ENCODE measurements around the gene EYS. TPM values are rescaled to one million over a fixed set of nuclear protein-coding genes. Genes with fewer than 3 reads are reported as not detected.

The EYS gene
- total and polyA plus RNA-seq, 8 donors = 0.55 to 0.58 TPM; not detected in 6

- peak in 1 of 2 donors; percentile 30 for DNase-seq
- Histone ChIP-seq H3K4me3 (no peak overlapping the region), H3K27me3 (no peaks in the 10 kb centered on the region)
Measured at GRCh38 chr6:63792736-63793464, 1914.1 kb downstream of the EYS start.

GRCh38 chr6:63790334-63790733, 1916.7 kb downstream of the EYS start:
- intact Hi-C loops (cut with DNase I; ENCODE audit: low total_unique reads) = no loop called here
- Histone ChIP-seq H3K9me3 (no peaks in the 10 kb centered on the region), H3K27ac (no peak overlapping the region), H3K27me3 (no peaks in the 10 kb centered on the region), H3K4me3 (no peak overlapping the region), H3K36me3 (no peaks in the 10 kb centered on the region), H3K4me1 (peaks cover 0 to 13% (median 0%) of the 10 kb centered on the region in 4 donors)
- DNase-seq = no peak
- TF ChIP-seq POLR2AphosphoS5 (IDR thresholded peaks at IDR 0.05) = no peak
- no peak for TF ChIP-seq EP300 (IDR thresholded peaks at IDR 0.05)
- WGBS, 5 donors = 83 to 87% (median 86%) methylated on average over 3 of the region's 3 CpGs

More at GRCh38 chr6:63792736-63793464, 1914.1 kb downstream of the EYS start:
- intact Hi-C loops (cut with DNase I; ENCODE audit: low total_unique reads) = no loop called here
- 30 to 54% (median 45%) methylated on average over 3 of the region's 3 CpGs for WGBS, 5 donors
- TF ChIP-seq EP300 (IDR thresholded peaks at IDR 0.05) (no peak), POLR2A (IDR thresholded peaks at IDR 0.05) (no peak), CTCF (IDR thresholded peaks at IDR 0.05) (no peak), POLR2AphosphoS5 (IDR thresholded peaks at IDR 0.05) (no peak)
- Histone ChIP-seq H3K27ac (no peak overlapping the region), H3K4me1 (peaks cover 0 to 13% (median 0%) of the 10 kb centered on the region in 4 donors), H3K9me3 (no peaks in the 10 kb centered on the region), H3K36me3 (no peaks in the 10 kb centered on the region)

- H3K27ac ChIP-seq = no peak overlapping the region
- no peak for TF ChIP-seq POLR2A (IDR thresholded peaks at IDR 0.05)
- no peak for TF ChIP-seq CTCF (IDR thresholded peaks at IDR 0.05)
- TF ChIP-seq POLR2AphosphoS5 (IDR thresholded peaks at IDR 0.05) = no peak
- no peak for TF ChIP-seq EP300 (IDR thresholded peaks at IDR 0.05)
- no peaks in the 10 kb centered on the region for H3K9me3 ChIP-seq
- WGBS, 5 donors = 76 to 88% (median 81%) methylated on average over 3 of the region's 3 CpGs
- H3K27me3 ChIP-seq = no peaks in the 10 kb centered on the region
- no peak overlapping the region for H3K4me3 ChIP-seq
- DNase-seq = no peak
- peaks cover 0 to 13% (median 0%) of the 10 kb centered on the region in 4 donors for H3K4me1 ChIP-seq
- H3K36me3 ChIP-seq = no peaks in the 10 kb centered on the region
- intact Hi-C loops (cut with DNase I; ENCODE audit: low total_unique reads) = no loop called here
Measured at GRCh38 chr6:63789699-63790098, 1917.3 kb downstream of the EYS start.

GRCh38 chr6:63788569-63788968, 1918.5 kb downstream of the EYS start:
- Histone ChIP-seq H3K27ac (no peak overlapping the region), H3K4me3 (no peak overlapping the region), H3K9me3 (no peaks in the 10 kb centered on the region), H3K27me3 (no peaks in the 10 kb centered on the region), H3K4me1 (peaks cover 0 to 10% (median 0%) of the 10 kb centered on the region in 4 donors), H3K36me3 (no peaks in the 10 kb centered on the region)
- no peak for DNase-seq
- TF ChIP-seq CTCF (IDR thresholded peaks at IDR 0.05) (no peak), POLR2A (IDR thresholded peaks at IDR 0.05) (no peak), EP300 (IDR thresholded peaks at IDR 0.05) (no peak)
- intact Hi-C loops (cut with DNase I; ENCODE audit: low total_unique reads) = no loop called here
- WGBS, 5 donors = 62 to 86% (median 73%) methylated on average over 2 of the region's 2 CpGs

- H3K27me3 ChIP-seq = no peaks in the 10 kb centered on the region
- no peak overlapping the region for H3K27ac ChIP-seq
- DNase-seq = no peak
- TF ChIP-seq POLR2AphosphoS5 (IDR thresholded peaks at IDR 0.05) = no peak
- no peak for TF ChIP-seq CTCF (IDR thresholded peaks at IDR 0.05)
- TF ChIP-seq EP300 (IDR thresholded peaks at IDR 0.05) = no peak
- no peak for TF ChIP-seq POLR2A (IDR thresholded peaks at IDR 0.05)
- 76 to 92% (median 87%) methylated on average over 1 of the region's 1 CpG for WGBS, 5 donors
- intact Hi-C loops (cut with DNase I; ENCODE audit: low total_unique reads) = no loop called here
- H3K4me3 ChIP-seq = no peak overlapping the region
- no peaks in the 10 kb centered on the region for H3K36me3 ChIP-seq
- peaks cover 0 to 7% (median 4%) of the 10 kb centered on the region in 4 donors for H3K4me1 ChIP-seq
- H3K9me3 ChIP-seq = no peaks in the 10 kb centered on the region
Measured at GRCh38 chr6:63787021-63787420, 1920.0 kb downstream of the EYS start.

Data from stomach (tissue), 9 donors.